Activated CD4-positive, alpha-beta T cell treated with anti-CD3 and anti-CD28 coated beads for 36 hours (primary cell): ENCODE data around the gene CHRDL2. TPM values are rescaled to one million over a fixed set of nuclear protein-coding genes. Genes with fewer than 3 reads are reported as not detected.

ENCODE experiments used
- ATAC-seq: fragments of 200-7000 bp; cut with Tn5 transposase; one replicate; pipeline ENCODE4 v1.10.0; 2021; ENCODE audit warnings: mild to moderate bottlenecking, moderate library complexity
- CTCF ChIA-PET: fragments of 350-600 bp; sonication (Branson Sonifier 250); formaldehyde crosslinking; loops from one replicate; lab custom pipeline; 2021; ENCODE audit warnings: antibody characterized with exemption; lab: Charles Lee
- POLR2A ChIA-PET: fragments of 350-600 bp; sonication (Branson Sonifier 250); formaldehyde crosslinking; loops from one replicate; lab custom pipeline; 2021; ENCODE audit warnings: antibody characterized with exemption, inconsistent platforms; lab: Charles Lee
- DNase-seq: peaks from one replicate; pipeline ENCODE4 v3.0.0-alpha.2; 2020
- H3K27ac Mint-ChIP-seq: one replicate; pipeline ENCODE4 v1.8.0; 2021; ENCODE audit warnings: mixed read lengths
- H3K27me3 Mint-ChIP-seq: one replicate; pipeline ENCODE4 v1.8.0; 2021; ENCODE audit warnings: mixed read lengths
- H3K36me3 Mint-ChIP-seq: one replicate; pipeline ENCODE4 v1.8.0; 2021; ENCODE audit warnings: low read depth, mixed read lengths
- H3K4me1 Mint-ChIP-seq: one replicate; pipeline ENCODE4 v1.8.0; 2021; ENCODE audit warnings: mixed read lengths
- H3K4me3 Mint-ChIP-seq: one replicate; pipeline ENCODE4 v1.8.0; 2021; ENCODE audit warnings: mild to moderate bottlenecking, moderate library complexity, mixed read lengths
- H3K9me3 Mint-ChIP-seq: one replicate; pipeline ENCODE4 v1.8.0; 2021; ENCODE audit warnings: low read depth, mixed read lengths
- intact Hi-C, 2 experiments: fragments of 100-400 bp; cut with DNase I in 1 of 2; cut with micrococcal nuclease in 1 of 2; formaldehyde crosslinking; loops; one replicate each; pipeline versions ENCODE4 v1.14.2 to v1.15.1; 2022 to 2024; cut with DNase I, micrococcal nuclease
- total RNA-seq, 2 experiments: library from RNA; stranded (reverse); gene quantifications; one replicate each; pipeline ENCODE4 v1.2.3, GENCODE V29; 2021

The CHRDL2 gene
- total RNA-seq, 2 experiments from 2014 or later: not detected

DNA sequence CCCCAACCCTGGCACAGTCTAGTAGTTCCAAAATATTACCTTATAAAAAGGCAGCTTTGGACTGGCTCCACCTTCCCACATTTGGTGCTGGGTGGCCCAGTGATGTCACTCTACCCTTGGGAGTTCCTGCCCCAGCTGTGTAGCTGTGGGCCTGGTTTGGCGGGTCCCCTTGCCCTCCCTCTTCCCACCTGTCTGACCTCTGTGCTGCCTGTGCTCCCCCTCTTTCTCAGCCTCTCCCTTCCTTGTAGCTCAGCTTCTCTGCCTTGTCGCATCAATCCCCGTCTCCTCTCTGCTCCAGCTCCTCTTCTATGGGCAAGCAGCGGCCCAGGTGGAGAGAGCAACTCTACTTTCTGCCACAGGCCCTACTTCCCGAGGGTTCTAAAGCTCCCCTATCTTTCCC, 54.6 kb downstream of the CHRDL2 start:
- H3K9me3 Mint-ChIP-seq: no peaks in the 10 kb centered on the region
- no peak overlapping the region for H3K27ac Mint-ChIP-seq
- ATAC-seq: no peak

DNA sequence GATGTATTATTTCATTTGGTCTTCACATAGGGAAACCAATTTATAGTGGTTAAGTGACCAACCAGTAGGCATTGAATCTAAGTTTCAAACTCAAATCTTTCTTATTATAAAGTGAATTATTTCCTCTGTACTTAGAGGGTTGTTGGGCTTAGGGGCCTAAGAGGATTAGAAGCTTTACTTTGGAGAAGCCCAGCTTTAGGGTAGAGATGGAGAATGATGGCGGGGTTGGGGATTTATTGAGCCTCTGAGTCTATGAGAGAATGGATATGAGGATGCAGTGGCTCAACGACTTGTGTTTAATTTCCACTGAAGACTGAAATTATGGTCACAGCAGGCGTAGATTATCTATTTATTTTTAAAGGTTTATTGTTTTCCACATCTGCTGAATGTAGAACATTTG, 55.5 kb downstream of the CHRDL2 start:
- ATAC-seq: no peak
- Mint-ChIP-seq H3K4me1 (no peaks in the 10 kb centered on the region), H3K9me3 (no peaks in the 10 kb centered on the region), H3K36me3 (no peaks in the 10 kb centered on the region), H3K4me3 (no peak overlapping the region), H3K27ac (no peak overlapping the region), H3K27me3 (no peaks in the 10 kb centered on the region)
- POLR2A ChIA-PET: no interaction called here
- CTCF ChIA-PET: no interaction called here
- no peak for DNase-seq
- intact Hi-C loops: no loop called here

More for the DNA sequence above, 54.6 kb downstream of the CHRDL2 start:
- intact Hi-C loops: no loop called here
- Mint-ChIP-seq H3K4me3 (no peak overlapping the region), H3K4me1 (no peaks in the 10 kb centered on the region), H3K27me3 (no peaks in the 10 kb centered on the region), H3K36me3 (no peaks in the 10 kb centered on the region)
- POLR2A ChIA-PET: no interaction called here
- CTCF ChIA-PET: no interaction called here
- no peak for DNase-seq

DNA sequence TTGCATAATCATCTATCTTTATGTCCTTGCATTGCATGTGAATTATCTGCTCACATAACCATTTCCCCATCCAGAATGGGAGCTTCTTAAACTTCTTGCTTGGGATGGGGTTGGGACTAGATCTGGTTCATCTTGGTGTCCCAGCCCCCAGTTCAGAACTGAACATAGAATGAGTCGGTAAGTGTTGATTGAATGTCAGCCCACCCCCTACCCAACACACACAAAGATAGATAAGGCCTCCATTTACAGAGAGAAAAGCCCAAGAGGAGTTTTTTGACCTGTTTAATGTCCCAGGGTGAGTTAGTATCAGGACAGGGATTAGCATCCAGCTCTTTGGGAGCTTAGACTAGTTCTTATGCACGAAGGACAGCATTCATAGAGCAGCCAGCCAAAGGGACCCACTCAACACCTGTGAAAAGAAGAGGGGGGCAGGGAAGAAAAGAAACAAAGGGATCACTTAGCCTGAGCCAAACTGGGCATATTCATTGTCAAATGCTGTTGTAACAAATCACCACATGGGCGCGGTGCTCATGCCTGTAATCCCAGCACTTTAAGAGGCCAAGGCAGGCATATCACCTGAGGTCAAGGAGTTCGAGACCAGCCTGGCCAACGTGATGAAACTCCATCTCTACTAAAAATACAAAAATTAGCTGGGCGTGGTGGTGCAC, 57.4 kb downstream of the CHRDL2 start:
- Mint-ChIP-seq H3K36me3 (no peaks in the 10 kb centered on the region), H3K4me3 (no peak overlapping the region), H3K27ac (no peak overlapping the region), H3K4me1 (no peaks in the 10 kb centered on the region), H3K9me3 (no peaks in the 10 kb centered on the region), H3K27me3 (no peaks in the 10 kb centered on the region)
- POLR2A ChIA-PET: no interaction called here
- intact Hi-C loops: no loop called here
- DNase-seq (no peak), ATAC-seq (no peak)
- CTCF ChIA-PET: interaction anchor here (1.6 kb wide), 1 partner anchor 28 kb away, joined by 3 read pairs; no protein-coding TSS in a partner anchor

DNA sequence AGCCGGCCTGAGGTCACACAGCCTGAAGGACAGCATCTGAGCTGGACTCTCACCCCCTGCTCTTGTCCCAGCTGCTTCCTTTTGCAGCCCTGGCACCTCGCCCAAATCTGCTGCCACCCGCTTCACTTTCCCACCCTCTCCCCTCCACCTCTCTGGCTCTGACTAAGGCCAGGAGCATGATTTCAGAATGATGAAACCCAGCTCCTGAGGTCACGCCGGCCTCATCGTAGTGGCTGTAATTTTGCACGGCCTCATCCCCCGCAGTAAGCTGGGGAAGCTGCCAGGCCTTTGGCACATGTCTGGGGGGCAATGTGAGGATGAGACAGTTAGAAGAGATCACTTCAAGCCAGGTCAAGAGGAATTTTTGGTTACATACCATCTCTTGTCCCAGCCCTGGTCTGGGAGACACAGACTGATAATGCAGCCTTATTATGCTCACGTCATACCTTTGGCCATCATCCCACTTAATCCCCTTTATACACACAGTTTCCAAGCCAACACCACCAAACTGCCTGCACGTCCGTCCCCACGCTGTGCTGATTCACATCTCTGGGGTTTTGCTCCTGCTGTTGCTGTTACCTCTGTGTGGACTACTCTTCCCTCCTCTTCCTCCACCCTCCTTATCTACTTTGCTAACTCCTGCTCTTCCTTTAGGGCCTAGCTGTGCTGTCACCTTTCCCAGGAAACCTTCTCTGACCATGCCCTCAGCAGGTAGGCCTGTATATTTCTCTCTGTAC, 58.1 kb downstream of the CHRDL2 start:
- no peaks in the 10 kb centered on the region for H3K27me3 Mint-ChIP-seq
- intact Hi-C loops: no loop called here
- ChIA-PET CTCF (interaction anchor here (1.6 kb wide), 1 partner anchor 29 kb away, joined by 3 read pairs; no protein-coding TSS in a partner anchor), POLR2A (no interaction called here)
- no peak overlapping the region for H3K4me3 Mint-ChIP-seq
- DNase-seq (no peak), ATAC-seq (no peak)
- H3K9me3 Mint-ChIP-seq: no peaks in the 10 kb centered on the region
- no peaks in the 10 kb centered on the region for H3K36me3 Mint-ChIP-seq
- no peaks in the 10 kb centered on the region for H3K4me1 Mint-ChIP-seq
- H3K27ac Mint-ChIP-seq: no peak overlapping the region

DNA sequence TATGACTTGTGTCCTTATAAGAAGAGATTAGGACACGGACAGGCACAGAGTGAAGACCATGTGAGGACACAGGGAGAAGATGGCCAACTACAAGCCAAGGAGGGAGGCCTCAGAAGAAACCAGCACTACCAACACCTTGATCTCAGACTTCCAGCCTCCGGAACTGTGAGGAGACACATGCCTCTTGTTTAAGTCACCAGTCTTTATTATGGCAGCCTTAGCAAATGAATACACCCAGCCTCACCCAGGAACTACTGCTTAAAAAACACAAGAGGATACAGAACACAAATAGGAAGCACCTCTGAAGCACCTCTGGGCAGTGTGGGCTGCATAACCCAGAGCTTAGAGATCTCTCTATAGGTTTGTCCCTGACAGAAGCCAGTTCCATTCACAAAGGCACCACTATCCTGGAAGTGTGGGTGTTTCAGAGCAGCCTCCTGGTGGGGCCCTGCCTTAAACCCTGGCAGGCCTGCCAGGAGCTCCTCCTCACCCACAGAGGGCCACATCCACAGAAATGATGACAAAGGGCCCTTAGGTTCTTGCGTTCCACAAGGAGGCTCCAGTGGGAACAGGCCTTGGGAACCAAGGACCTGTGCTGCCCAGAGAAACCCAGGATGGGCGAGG, 58.8 kb downstream of the CHRDL2 start:
- no peaks in the 10 kb centered on the region for H3K9me3 Mint-ChIP-seq
- H3K27me3 Mint-ChIP-seq: no peaks in the 10 kb centered on the region
- no peak overlapping the region for H3K4me3 Mint-ChIP-seq
- no peak overlapping the region for H3K27ac Mint-ChIP-seq
- ChIA-PET CTCF (interaction anchor here (1.6 kb wide), 1 partner anchor 30 kb away, joined by 3 read pairs; no protein-coding TSS in a partner anchor), POLR2A (no interaction called here)
- no peaks in the 10 kb centered on the region for H3K36me3 Mint-ChIP-seq
- DNase-seq (no peak), ATAC-seq (no peak)
- intact Hi-C loops: no loop called here
- H3K4me1 Mint-ChIP-seq: no peaks in the 10 kb centered on the region

DNA sequence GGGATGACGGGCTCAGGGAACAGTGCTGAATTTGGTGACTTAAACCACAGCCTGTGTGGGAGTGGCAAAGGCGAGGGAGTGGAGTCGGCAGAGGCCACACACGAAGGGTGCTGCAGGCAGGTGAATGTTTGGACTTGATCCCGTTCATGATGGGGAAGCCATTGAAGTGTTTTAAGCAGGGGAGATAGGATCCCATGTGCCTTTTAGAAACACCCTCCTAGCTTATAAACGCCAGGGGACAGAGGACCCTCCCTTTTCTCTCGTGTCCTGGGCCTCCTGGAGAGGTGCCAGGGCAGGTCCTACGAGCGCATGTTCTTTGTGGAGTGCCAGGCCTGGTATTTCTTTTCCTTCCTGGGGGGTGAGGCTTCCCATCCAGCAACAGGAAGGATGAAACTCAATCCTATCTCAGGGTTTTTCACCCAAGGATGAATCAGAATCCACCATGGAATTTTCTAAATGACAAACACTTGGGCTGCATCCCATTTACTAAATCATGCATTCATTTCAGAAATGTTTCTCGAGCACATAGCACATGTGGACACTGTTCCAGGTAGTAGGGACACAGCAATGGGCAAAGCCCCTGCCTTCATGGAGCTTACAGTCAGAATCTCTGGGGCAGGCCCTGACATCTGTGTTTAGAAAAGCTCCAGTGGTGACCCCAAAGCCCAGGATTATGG, 59.6 kb downstream of the CHRDL2 start:
- CTCF ChIA-PET: no interaction called here
- Mint-ChIP-seq H3K9me3 (no peaks in the 10 kb centered on the region), H3K4me3 (no peak overlapping the region), H3K36me3 (no peaks in the 10 kb centered on the region), H3K4me1 (no peaks in the 10 kb centered on the region), H3K27ac (no peak overlapping the region), H3K27me3 (no peaks in the 10 kb centered on the region)
- intact Hi-C loops: no loop called here
- no peak for ATAC-seq
- DNase-seq: no peak
- POLR2A ChIA-PET: no interaction called here

DNA sequence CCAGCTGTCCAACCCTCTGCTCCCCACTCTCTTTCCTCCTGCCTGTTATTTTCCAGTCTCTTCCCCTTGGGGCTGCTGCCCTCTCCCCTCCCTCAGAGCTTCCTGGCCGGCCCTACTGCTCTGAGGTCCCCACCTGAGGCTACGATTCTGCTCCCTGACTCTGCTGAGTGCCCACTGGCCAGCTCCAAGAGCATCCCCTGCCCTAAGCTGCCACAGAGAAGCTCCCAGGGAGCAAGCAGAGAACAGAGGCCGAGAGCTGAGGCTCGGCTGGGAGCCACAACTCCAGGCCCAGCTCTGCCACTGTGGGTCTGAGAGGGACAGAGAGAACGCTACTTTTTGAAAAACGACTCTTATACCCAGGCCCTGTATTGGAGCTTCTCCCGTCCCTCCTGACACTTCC, 61.1 kb downstream of the CHRDL2 start:
- ChIA-PET POLR2A (no interaction called here), CTCF (interaction anchor here (1.1 to 1.3 kb wide), 2 partner anchors 15 to 32 kb away, joined by 4 to 5 read pairs; no protein-coding TSS in a partner anchor)
- Mint-ChIP-seq H3K27ac (no peak overlapping the region), H3K36me3 (no peaks in the 10 kb centered on the region), H3K4me1 (no peaks in the 10 kb centered on the region), H3K4me3 (no peak overlapping the region), H3K9me3 (no peaks in the 10 kb centered on the region), H3K27me3 (no peaks in the 10 kb centered on the region)
- DNase-seq: no peak
- intact Hi-C loops: no loop called here
- no peak for ATAC-seq

DNA sequence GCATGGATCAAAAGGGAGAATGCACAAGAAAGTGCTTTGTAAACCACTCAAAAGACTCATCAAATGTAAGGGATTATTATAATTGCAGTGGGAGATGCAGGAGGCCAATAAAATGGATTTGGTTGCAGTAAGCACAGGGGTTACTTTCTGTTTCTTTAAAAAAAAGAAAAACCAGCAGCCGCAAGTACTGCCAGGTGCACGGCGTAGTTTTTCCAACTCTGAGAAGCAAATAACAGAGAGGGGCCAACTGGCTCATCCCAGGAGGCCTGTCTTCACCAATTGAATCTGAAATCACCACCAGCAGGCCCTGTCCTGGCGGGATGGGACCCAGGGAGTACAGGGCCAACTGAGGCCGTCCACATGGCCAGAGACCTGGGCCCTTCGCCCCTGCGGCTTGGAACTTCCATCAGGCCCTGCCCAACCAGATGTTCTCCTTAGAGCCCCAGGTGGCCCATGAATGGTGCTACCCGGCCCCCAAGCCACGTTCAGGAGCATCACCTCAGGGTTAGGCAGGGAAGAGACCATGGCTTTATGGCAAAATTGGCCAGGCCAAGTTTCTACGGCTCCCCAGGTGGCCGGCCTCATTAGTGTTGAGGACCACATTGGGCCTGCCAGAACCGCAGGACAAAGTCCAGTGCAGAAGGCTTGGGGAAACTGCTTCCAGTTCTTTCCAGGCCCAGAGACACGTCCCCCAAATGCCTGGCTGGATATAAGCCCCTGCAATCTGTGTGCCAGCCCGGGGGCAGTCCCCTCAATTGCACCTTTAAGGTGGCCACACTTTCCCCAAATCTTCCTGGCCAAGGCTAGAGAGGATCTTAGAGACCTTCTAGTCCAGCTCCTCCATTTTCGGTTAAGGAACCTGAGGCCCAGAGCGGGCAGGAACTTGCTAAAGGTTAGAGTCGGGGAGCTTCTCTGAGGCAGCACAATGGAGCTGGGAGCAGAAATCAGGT, 61.7 kb downstream of the CHRDL2 start:
- Mint-ChIP-seq H3K27ac (no peak overlapping the region), H3K4me1 (no peaks in the 10 kb centered on the region), H3K36me3 (no peaks in the 10 kb centered on the region), H3K9me3 (no peaks in the 10 kb centered on the region), H3K4me3 (no peak overlapping the region), H3K27me3 (no peaks in the 10 kb centered on the region)
- ATAC-seq (no peak), DNase-seq (no peak)
- intact Hi-C loops: no loop called here
- POLR2A ChIA-PET: no interaction called here
- CTCF ChIA-PET: interaction anchor here (1.1 to 1.3 kb wide), 2 partner anchors 15 to 33 kb away, joined by 4 to 5 read pairs; no protein-coding TSS in a partner anchor

DNA sequence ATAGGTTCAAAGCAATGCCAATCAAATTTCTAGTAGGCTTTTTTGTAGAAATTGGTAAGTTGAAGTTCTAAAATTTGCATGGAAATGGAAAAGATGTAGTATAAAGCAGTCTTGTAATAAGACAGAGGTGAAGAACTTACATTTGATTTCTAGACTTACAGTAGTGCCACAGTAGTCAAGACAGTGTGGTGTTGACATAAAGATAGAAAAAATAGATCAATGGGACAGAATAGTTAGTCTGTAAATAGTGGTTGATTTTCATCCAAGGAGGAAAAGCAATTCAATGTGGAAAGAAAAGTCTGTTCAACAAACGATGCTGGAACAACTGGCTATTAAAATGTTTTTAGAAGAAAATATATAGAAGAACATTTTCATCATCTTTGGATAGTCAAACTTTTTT, 67.9 kb downstream of the CHRDL2 start:
- CTCF ChIA-PET: no interaction called here
- no peaks in the 10 kb centered on the region for H3K4me1 Mint-ChIP-seq
- intact Hi-C loops: no loop called here
- H3K27me3 Mint-ChIP-seq: no peaks in the 10 kb centered on the region
- POLR2A ChIA-PET: no interaction called here
- DNase-seq (no peak), ATAC-seq (no peak)
- H3K4me3 Mint-ChIP-seq: no peak overlapping the region
- peaks cover 7% of the 10 kb centered on the region for H3K9me3 Mint-ChIP-seq
- no peak overlapping the region for H3K27ac Mint-ChIP-seq
- H3K36me3 Mint-ChIP-seq: peaks cover 34% of the 10 kb centered on the region

DNA sequence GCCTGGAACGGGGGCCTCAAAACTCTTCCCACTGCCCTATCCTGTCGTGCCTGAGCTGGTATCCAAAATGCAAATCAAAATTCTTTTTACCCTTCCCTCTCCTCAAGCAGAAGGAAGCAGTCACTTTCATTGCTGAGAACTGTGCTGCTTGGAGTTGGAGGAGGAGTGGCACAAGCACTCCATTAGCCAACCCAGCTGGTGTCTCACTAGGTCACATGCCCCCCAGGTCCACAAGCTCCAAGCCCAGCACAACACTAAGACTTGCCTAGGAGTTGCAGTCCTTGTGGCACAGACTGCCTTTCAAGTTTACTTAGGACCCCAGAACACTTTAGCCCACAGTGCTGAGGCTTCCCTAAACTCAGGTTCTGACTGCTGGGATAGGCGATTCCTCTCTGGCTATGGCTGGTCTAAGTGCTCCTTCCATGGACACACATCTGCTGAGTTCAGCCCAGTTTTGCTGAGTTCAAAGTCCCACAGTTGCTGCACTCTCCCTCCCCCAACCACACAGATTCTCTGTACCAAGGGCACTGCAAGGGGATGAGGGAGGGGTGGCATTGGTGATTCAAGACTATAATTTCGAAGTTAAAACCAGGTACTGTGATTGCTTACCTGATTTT, 68.6 kb downstream of the CHRDL2 start:
- no peak for ATAC-seq
- CTCF ChIA-PET: no interaction called here
- Mint-ChIP-seq H3K27me3 (no peaks in the 10 kb centered on the region), H3K9me3 (peaks cover 10% of the 10 kb centered on the region), H3K4me1 (no peaks in the 10 kb centered on the region), H3K27ac (no peak overlapping the region), H3K36me3 (peaks cover 41% of the 10 kb centered on the region), H3K4me3 (no peak overlapping the region)
- no peak for DNase-seq
- POLR2A ChIA-PET: no interaction called here
- intact Hi-C loops: no loop called here
